GM18526 (cell line): ENCODE measurements around the gene ARFGEF2.

Source experiments
- POLR2A ChIP-seq: IDR thresholded peaks from 3 replicates; pipeline ENCODE4 v1.6.1; 2011; ENCODE audit not compliant: insufficient read length; ENCODE audit errors: extremely low read depth

ARFGEF2 gene

DNA sequence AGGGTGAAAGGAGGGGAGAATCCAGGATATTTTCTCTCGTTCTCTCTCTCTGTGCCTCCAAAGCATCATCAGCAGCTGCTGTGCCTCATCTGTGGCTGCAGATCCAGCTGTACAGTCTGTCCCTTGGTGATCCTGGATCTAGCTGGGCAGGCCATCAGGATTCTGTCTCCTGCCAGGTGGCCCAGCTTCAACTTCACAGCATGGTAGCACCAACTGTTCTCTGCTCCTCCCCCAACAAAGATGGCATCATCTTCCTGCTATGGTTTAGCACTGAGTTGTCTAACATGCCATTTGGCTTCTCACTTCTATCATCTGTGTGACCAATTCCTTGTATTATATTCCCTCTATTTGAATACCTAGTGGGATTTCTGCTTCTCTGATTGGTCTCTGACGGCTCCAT lies 28.6 kb upstream of the ARFGEF2 start:
- TF ChIP-seq POLR2A: no peak

DNA sequence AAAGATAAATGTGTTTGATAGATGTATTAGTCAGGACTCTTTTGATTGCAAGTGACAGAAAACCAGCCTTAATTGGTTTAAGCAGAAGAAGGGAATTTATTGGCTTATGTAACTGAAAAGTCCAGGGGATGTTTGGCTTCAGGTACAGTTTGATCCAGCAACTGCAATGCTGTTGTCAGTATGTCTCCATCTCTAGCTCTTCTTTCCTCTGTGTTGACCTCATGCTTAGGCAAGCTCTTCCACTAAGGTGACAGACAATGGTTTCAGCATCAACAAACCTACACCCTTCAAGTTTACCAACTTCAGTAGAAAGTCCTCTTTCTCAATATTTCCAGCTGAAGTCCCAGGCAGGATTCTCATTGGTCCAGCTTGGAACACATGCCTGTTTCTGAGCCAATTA lies 28.1 kb upstream of the ARFGEF2 start:
- TF ChIP-seq POLR2A: no peak

DNA sequence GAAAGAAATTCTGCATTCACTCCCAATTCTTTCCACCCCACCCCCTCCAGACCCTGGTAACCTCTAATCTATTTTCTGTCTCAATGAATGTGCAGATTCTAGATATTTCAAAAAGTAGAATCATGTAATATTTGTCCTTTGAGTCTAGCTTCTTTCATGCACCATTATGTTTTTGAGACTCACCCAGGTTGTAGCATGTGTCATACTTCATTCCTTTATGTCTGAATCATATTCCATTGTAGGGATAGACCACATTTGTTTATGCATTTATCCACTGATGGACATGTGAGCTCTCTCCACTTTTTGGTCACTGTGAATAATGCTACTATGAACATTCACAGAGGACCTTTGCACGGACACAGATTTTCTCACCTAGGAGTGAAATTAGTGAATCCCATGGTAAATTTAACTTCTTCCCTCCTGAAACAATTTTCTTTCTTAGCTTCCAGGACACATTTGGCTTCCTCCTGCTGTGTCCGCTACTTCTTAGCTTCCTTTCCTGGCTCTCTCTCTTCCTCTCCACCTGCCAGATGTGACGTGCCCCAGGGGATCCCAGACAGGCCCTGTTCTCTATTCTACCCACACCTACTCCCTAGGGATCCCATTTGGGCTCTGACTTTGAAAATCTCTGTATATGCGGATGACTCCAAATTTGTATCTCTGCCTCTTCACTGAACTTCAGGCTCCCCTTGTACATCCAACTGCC lies 24.1 kb upstream of the ARFGEF2 start:
- TF ChIP-seq POLR2A: no peak

DNA sequence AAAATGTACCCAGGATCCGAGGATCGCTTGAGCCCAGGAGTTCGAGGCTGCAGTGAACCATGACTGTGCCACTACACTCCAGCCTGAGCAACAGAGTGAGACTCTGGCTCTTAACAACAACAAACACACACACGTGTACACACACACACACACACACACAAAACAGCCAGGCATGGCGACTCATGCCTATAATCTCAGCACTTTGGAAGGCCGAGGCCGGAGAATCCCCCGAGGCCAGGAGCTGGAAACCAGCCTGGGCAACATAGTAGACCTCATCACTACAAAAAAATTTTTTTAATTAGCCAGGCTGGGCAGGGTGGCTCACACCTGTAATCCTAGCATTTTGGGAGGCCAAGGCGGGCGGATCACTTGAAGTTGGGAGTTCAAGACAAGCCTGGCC lies 23.3 kb upstream of the ARFGEF2 start:
- TF ChIP-seq POLR2A: no peak

DNA sequence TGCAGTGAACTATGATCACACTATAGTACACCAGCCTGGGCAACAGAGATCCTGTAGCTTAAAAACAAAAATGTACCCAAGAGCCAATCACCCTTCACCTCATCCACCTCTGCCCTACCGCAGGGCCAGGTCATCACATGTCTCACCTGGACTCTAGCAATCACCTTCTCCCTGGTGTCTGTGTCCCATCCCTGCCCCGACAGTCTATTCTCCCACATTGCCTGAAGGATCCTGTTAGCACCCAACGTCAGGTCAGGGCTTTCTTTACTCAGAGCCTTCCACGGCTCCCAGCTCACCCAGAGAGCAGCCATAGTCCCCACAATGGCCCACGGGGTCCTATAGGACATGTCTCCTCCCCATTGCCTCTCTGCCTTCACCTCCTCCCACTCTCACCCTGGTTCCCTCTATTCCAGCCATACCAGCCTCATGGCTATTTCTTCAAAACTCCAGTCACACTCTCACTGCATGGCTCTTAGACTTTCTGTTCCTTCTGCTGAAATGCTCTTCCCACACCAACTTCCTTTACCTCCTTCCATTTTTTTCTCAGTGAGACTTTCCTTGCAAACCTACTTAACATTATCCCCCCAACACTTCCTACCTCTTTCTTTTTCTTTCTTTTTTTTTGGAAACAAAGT lies 22.5 kb upstream of the ARFGEF2 start:
- TF ChIP-seq POLR2A: no peak

DNA sequence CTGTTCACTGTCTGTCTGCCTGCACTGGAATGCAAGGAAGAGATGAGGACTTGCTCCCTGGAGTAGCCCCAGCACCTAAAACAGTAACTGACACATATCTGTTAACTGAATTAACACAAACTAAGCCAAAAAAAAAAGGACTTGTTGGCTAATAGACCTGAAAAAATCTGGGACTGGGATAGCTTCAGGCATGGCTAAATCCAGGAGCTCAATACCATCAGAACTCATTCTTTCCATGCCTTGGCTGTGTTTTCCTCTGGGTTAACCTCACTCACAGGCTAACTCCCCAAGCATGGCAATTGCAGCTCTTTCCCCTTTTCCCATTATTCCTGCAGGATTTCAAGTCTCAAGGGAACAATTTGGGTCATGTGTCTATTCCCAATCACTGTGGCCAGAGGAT lies 21.6 kb upstream of the ARFGEF2 start:
- TF ChIP-seq POLR2A: no peak

DNA sequence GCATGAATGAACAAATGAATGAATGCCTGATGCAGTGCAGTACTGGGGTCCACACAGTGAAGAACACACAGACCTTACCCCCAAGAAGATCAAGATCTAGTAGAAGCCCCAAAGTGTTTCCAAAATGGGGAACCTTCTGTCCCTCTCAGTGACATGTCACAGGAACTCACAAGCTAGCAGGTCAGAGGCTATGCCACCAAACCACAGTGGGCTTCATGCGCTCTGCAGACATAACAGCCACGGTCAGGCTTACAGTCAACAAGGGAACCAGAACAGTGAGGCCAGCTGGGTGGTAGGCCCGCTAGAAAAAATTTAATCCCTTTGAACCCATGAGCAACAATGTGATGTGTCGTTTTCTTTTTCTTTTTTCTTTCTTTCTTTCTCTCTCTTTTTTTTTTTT lies 20.2 kb upstream of the ARFGEF2 start:
- TF ChIP-seq POLR2A: no peak

DNA sequence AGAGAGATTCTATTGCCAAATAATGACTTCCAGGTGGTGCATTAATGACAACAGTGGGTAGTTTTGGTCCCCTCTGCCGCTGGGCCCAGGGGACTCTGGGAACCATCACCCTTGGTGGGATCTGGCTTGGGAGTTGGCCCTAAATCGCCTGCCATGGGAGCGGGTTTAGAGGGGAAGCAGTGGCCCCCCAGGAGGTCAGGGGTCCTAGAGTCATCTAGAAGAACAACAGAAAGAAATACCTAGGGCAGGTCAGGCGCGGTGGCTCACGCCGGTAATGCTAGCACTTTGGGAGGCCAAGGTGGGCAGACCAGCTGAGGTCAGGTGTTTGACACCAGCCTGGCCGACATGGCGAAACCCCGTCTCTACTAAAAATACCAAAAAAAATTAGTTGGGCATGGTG lies 17.8 kb upstream of the ARFGEF2 start:
- TF ChIP-seq POLR2A: no peak

DNA sequence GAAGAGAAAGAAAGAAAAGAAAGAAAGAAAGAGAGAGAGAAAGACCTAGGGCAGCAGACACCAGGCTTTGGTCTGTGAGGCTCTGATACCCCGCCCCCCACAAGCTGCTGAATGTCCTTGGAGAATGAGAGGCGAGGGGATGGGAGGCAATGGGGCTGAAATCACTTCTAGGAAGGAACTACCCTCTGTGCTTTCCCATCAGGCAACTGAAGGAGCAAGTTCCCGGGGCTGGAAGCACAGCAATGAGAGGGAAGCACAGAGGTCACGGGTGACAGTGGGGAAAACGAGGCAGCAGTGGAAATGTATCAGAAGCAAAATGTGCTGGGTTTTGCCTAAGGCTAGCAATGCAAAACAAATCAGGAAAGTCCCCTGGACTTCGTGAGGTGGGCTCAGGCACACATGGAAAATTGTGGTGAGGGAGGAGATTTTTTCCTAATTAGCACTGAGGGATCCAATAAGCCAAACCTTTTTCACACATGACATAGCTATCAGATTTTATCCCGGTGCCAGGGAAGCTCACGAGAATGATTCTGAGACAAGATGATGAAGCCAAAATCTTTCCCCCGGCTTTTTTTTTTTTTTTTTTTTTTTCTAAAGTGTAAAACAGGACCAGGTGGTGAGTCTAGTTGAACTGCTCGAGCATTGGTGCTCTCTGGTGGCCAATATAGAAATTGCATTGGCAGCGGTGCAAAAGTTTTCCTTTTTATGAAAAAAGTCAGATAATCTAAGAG lies 16.8 kb upstream of the ARFGEF2 start:
- TF ChIP-seq POLR2A: no peak

DNA sequence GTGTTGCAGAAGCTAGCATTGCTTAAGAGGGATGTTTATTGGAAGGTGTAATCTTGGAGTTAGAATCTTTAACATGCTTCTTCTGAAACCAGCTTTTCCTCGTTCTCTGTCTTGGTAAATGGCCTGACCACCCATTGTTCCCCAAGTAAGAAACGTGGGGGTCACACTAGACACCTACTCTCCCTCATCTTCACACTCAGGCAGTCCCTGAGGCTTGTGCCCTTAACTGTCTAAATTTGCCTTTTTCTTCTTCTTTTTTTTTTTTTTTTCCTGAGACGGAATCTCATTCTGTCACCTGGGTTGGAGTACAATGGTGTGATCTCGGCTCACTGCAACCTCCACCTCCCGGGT lies 16.2 kb upstream of the ARFGEF2 start:
- TF ChIP-seq POLR2A: no peak

DNA sequence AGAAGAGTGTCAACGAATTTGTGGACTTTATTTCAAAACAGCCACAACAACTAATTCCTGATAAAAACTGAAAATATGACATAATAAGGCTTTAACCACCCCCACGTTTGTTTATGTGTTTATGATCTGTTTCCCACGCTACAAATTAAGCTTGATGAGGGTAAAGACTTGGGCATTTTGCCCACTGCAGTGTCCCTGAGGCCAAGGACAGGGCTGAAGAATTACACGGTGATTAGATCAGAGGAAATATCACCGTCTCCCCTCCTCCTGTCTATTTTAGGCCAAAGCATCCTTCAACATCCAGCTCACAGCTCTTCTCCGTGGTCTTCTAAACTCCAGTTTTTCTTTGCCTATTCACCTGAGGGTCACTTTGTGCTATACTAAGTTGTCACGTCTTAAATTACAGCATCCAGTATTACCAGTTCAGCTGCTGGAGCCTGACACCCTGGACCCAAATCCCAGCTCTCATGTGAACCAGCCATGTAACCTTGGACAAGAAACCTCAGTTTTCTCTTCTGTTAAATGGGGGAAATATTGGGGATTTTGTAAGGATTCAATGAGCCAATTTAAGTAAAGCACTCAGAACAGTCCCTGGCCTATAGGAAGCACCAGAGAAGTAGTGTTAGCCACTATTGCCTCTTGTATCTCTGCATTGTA lies 15.2 kb upstream of the ARFGEF2 start:
- no peak for TF ChIP-seq POLR2A

DNA sequence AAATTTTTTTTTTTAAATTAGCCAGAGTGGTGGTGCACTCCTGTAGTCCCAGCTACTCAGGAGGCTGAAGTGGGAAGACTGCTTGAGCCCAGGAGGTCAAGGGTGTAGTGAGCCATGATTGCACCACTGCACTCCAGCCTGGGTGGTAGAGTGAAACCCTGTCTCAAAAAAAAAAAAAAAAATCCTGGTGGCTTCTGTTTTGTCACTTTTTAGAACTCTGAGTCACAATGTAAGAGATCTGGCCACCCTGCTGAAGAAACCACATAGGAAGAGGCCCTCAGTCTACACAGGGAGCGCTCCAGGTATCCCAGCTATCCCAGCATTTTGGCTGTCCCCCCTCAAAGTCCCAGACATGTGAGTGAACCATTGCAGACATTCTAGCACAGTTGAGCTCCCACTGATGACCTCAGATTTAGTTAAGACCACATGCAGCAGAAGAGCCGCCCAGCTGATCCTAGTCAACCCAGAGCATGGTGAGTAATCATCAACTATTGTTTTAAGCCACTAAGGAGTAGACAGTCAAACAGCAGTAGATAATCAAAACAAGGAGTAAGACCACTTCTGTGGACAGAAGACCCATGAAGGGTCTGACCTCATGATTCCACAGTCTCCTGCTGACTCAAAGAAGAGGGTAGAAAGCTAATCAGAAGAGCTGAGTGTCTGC lies 12.7 kb upstream of the ARFGEF2 start:
- no peak for TF ChIP-seq POLR2A

DNA sequence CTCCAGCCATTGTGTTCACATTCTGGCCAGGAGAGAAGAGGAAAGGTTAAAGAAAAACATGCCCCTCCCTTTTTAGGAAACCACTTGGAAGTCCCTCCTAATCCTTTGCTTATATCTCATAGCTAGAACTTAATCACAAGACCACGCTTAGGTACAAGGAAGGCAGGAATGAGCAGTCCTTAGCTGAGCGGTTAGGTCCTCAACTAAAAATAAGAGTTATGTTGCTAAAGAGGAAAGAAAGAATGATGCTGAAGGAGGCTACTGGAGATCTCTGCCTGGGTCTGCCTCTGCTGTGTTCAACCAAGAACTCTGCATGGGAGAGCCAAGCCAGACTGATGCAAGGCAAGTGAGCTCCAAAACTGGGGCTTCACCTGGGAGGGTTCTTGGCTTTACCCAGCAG lies 11.6 kb upstream of the ARFGEF2 start:
- TF ChIP-seq POLR2A: no peak

DNA sequence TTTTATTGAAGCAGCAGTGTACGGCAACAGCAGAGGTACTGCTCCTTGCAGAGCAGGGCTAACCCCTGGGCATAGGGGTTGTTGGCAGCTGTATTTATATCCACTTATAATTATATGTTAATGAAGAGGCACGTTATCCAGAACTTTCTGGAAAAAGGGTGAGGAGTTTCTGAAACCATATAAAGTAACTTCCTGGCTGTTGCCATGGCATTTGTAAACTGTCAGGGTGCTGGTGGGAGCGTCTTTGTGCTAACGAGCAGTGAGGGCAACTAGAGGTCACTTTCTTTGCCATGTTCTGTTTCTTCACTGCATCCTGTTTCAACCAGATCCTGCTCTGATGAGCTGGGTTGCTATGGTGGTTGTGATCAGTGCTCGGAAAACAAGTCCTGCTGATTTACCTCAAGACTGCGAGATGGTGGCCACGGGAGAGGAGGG lies 11.1 kb upstream of the ARFGEF2 start:
- no peak for TF ChIP-seq POLR2A

DNA sequence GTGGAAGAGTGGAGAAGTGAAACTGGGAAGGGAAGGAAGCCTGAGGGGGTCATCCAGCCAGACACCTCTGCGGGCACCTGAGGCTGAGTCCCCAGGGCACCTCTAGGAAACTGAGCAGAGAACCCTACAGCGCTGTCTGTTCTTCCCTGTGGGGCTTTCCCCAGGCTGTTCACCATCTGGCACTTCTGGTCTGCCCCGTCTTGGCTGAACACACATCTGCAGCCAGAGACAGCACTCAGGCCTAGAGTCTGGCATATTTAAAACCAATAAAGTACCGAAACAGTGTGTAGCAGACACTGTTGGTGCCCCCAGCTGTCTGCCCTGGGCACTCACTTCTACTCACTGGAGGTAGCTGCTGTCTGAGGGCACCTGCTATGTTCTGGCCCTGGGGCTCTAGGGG lies 9.4 kb upstream of the ARFGEF2 start:
- no peak for TF ChIP-seq POLR2A

DNA sequence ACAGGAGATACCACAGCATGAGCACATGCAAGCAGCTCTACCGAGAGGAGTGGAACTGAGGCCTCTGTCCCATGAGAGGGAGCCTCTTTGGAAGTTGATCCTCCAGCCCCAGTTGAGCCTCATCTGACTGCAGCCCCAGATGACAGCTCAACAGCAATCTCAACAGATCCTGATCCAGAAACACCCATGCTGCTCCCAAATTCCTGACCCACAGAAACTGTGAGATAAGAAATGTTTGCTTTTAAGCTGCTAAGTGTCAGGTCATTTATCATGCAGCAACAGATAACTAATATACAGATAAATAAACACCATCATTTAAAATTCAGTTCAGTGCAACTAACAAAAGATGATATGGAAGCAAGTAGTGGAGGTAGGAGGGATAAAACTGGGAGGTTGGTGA lies 4.8 kb upstream of the ARFGEF2 start:
- TF ChIP-seq POLR2A: no peak

DNA sequence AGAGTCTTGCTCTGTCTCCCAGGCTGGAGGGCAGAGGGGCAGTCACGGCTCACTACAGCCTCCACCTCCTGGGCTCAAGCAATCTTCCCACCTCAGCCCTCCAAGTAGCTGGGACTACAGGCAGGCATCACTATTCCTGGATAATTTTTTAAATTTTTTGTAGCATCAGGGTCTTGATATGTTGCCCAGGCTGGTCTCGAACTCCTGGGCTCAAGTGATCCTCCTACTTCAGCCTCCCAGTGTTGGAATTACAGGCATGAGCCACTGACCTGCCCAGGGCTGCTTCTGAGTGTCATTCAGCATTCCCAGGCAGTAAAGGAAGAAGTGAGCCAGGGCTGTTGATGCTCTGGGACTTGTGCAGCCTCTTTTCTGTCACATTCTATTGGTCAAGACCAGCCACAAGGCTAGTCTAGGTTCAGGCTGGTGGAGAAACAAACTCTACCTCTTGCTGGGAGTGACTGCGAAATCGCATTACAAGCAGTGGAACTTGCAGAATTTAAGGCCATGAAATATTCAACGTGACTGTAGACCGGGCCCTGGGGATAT lies 2.1 kb upstream of the ARFGEF2 start:
- TF ChIP-seq POLR2A: no peak
